Fibroblast of lung (primary cell): ENCODE results near the gene EPHA8. TPM values are rescaled to one million over a fixed set of nuclear protein-coding genes. Genes with fewer than 3 reads are reported as not detected.

Experiments
- DNase-seq, 2 donors: peaks; one replicate each; pipeline versions ENCODE4 v3.0.0 to v3.0.0-alpha.2; 2010; ENCODE audit warnings: low read depth in 2 of 2
- H2AFZ ChIP-seq: 2 replicates; pipeline ENCODE4 v1.5.1; 2012; ENCODE audit warnings: low read length, control low read depth, inconsistent platforms
- H3K27ac ChIP-seq: 2 replicates; pipeline ENCODE4 v1.5.1; 2011; ENCODE audit warnings: low read length, control low read depth; ENCODE audit not compliant: insufficient read depth
- H3K27me3 ChIP-seq: 2 replicates; pipeline ENCODE4 v1.5.1; 2011; ENCODE audit warnings: mild to moderate bottlenecking, low read length; ENCODE audit not compliant: control insufficient read depth, insufficient read depth
- H3K36me3 ChIP-seq: 2 replicates; pipeline ENCODE4 v1.5.1; 2011; ENCODE audit warnings: low read length; ENCODE audit not compliant: control insufficient read depth, insufficient read depth
- H3K4me1 ChIP-seq: 2 replicates; pipeline ENCODE4 v1.5.1; 2011; ENCODE audit warnings: low read length; ENCODE audit not compliant: control insufficient read depth, insufficient read depth; ENCODE audit errors: extremely low read depth
- H3K4me2 ChIP-seq: 2 replicates; pipeline ENCODE4 v1.5.1; 2011; ENCODE audit warnings: low read length, control low read depth; ENCODE audit not compliant: insufficient read depth; ENCODE audit errors: extremely low read depth
- H3K4me3 ChIP-seq, 4 experiments: fragments of 200-600 bp in 1 of 4; sonication (generic) in 1 of 4; replicated peaks in 1 of 4; 2 replicates each; pipeline ENCODE4 v1.5.1; 2011 to 2016; ENCODE audit warnings: low read length in 4 of 4, low read depth in 3 of 4, mild to moderate bottlenecking in 3 of 4, control low read depth in 2 of 4, inconsistent platforms in 1 of 4, mixed read lengths in 1 of 4; ENCODE audit not compliant: insufficient read depth in 1 of 4; ENCODE audit errors: control extremely low read depth in 1 of 4
- H3K79me2 ChIP-seq: 2 replicates; pipeline ENCODE4 v1.5.1; 2012; ENCODE audit warnings: mild to moderate bottlenecking, low read length, inconsistent platforms; ENCODE audit not compliant: control insufficient read depth, insufficient read depth
- H3K9ac ChIP-seq: 2 replicates; pipeline ENCODE4 v1.5.1; 2011; ENCODE audit warnings: mild to moderate bottlenecking, low read length, control low read depth; ENCODE audit not compliant: insufficient read depth
- H3K9me3 ChIP-seq: 2 replicates; pipeline ENCODE4 v1.5.1; 2012; ENCODE audit warnings: low read depth, low read length; ENCODE audit not compliant: control insufficient read depth, insufficient read depth
- H4K20me1 ChIP-seq: 2 replicates; pipeline ENCODE4 v1.5.1; 2011; ENCODE audit warnings: low read length; ENCODE audit not compliant: control insufficient read depth, insufficient read depth; ENCODE audit errors: extremely low read depth
- EZH2 ChIP-seq: IDR thresholded peaks from 2 replicates; pipeline ENCODE4 v1.5.1; 2012; ENCODE audit warnings: low read length, control low read depth, mild to moderate bottlenecking; ENCODE audit errors: missing control alignments
- polyA plus RNA-seq, 2 donors: library from polyadenylated mRNA; depleted of rRNA in 1 of 2; stranded (reverse) in 1 of 2; unstranded in 1 of 2; fragments of >200 nt; gene quantifications; 2 replicates each; pipeline ENCODE4 v1.2.1, GENCODE V29; 2011 to 2012; ENCODE audit warnings: missing spikeins in 1 of 2
- total RNA-seq: library from RNA; depleted of rRNA; stranded (reverse); fragments of >200 nt; gene quantifications from 2 replicates; pipeline ENCODE4 v1.2.1, GENCODE V29; 2014
- TF ChIP-seq, protein P1 (sequence below), 2 donors: IDR thresholded peaks in 1 of 2; conservative IDR thresholded peaks in 1 of 2; 1 replicate in 1 of 2; 2 replicates in 1 of 2; pipeline ENCODE4 v1.5.1; 2011 to 2012; ENCODE audit warnings: low read length in 2 of 2, control low read depth in 1 of 2, inconsistent platforms in 1 of 2, low read depth in 1 of 2, mild to moderate bottlenecking in 1 of 2

Gene EPHA8
- total and polyA plus RNA-seq, 2 donors (not counting 1 experiment from before 2014, with no cell fraction given): not detected

DNA sequence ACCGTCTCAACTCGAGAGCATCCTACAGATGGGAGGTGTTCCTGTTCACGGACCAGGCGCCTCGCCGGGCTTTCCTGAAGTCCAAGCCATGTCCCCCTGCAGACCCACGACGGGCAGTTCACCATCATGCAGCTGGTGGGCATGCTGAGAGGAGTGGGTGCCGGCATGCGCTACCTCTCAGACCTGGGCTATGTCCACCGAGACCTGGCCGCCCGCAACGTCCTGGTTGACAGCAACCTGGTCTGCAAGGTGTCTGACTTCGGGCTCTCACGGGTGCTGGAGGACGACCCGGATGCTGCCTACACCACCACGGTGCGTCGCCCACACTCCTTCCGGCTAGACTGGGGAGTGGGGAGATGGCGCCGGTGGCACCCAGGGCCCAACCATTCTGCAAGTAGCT lies 35.4 kb downstream of the EPHA8 start:
- H3K79me2 ChIP-seq: no peaks in the 10 kb centered on the region
- no peaks in the 10 kb centered on the region for H3K4me1 ChIP-seq
- TF ChIP-seq EZH2: no peak
- TF ChIP-seq, protein P1, sequence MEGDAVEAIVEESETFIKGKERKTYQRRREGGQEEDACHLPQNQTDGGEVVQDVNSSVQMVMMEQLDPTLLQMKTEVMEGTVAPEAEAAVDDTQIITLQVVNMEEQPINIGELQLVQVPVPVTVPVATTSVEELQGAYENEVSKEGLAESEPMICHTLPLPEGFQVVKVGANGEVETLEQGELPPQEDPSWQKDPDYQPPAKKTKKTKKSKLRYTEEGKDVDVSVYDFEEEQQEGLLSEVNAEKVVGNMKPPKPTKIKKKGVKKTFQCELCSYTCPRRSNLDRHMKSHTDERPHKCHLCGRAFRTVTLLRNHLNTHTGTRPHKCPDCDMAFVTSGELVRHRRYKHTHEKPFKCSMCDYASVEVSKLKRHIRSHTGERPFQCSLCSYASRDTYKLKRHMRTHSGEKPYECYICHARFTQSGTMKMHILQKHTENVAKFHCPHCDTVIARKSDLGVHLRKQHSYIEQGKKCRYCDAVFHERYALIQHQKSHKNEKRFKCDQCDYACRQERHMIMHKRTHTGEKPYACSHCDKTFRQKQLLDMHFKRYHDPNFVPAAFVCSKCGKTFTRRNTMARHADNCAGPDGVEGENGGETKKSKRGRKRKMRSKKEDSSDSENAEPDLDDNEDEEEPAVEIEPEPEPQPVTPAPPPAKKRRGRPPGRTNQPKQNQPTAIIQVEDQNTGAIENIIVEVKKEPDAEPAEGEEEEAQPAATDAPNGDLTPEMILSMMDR (conservative IDR thresholded peaks at IDR 0.05 in 1 of 2, IDR thresholded peaks at IDR 0.05 in 1 of 2; ENCODE audit: low read depth in 1 of 2, low read length in 2 of 2): no peak
- H3K9me3 ChIP-seq: no peaks in the 10 kb centered on the region
- no peaks in the 10 kb centered on the region for H3K36me3 ChIP-seq
- no peak overlapping the region for H3K4me3 ChIP-seq
- no peak for DNase-seq
- H2AFZ ChIP-seq: no peak overlapping the region
- no peak overlapping the region for H3K9ac ChIP-seq
- no peaks in the 10 kb centered on the region for H4K20me1 ChIP-seq
- no peak overlapping the region for H3K27ac ChIP-seq
- H3K27me3 ChIP-seq: peaks cover 8% of the 10 kb centered on the region
- H3K4me2 ChIP-seq: no peak overlapping the region

DNA sequence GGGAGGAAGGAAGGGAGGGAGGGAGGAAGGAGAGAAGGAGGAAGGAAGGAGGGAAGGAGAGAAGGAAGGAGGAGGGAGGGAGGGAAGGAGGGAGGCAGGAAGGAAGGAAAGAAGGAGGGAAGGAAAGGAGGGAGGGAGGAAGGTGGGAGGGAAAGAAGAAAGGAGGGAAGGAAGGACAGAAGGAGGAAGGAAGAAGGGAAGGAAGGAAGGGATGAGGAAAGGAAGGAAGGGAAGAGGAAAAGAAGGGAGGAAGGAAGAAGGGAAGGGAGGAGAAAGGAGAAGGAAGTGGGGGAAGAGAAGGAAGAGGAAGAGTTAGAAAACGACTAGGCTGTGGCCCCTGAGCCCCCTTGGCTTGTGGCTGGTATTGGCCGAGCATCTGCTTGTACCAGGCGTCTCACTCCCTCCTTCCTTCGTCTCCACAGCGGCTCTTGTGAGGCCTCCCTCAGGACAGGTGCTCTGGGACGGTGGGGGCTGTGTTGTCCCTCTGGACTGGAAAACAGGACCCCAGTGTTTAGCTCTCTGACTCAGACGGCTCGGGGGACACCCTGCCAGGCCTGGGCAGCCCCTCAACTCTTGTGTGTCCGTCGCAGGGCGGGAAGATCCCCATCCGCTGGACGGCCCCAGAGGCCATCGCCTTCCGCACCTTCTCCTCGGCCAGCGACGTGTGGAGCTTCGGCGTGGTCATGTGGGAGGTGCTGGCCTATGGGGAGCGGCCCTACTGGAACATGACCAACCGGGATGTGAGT lies 37.0 kb downstream of the EPHA8 start:
- Histone ChIP-seq H3K9me3 (no peaks in the 10 kb centered on the region), H3K79me2 (no peaks in the 10 kb centered on the region), H2AFZ (no peak overlapping the region), H3K27me3 (peaks cover 11% of the 10 kb centered on the region), H3K9ac (no peak overlapping the region), H3K27ac (no peak overlapping the region), H3K4me2 (no peak overlapping the region), H3K4me3 (no peak overlapping the region), H4K20me1 (no peaks in the 10 kb centered on the region), H3K36me3 (no peaks in the 10 kb centered on the region), H3K4me1 (no peaks in the 10 kb centered on the region)
- TF ChIP-seq, protein P1 (conservative IDR thresholded peaks at IDR 0.05 in 1 of 2, IDR thresholded peaks at IDR 0.05 in 1 of 2; ENCODE audit: low read depth in 1 of 2, low read length in 2 of 2): no peak
- TF ChIP-seq EZH2: no peak
- DNase-seq: no peak

DNA sequence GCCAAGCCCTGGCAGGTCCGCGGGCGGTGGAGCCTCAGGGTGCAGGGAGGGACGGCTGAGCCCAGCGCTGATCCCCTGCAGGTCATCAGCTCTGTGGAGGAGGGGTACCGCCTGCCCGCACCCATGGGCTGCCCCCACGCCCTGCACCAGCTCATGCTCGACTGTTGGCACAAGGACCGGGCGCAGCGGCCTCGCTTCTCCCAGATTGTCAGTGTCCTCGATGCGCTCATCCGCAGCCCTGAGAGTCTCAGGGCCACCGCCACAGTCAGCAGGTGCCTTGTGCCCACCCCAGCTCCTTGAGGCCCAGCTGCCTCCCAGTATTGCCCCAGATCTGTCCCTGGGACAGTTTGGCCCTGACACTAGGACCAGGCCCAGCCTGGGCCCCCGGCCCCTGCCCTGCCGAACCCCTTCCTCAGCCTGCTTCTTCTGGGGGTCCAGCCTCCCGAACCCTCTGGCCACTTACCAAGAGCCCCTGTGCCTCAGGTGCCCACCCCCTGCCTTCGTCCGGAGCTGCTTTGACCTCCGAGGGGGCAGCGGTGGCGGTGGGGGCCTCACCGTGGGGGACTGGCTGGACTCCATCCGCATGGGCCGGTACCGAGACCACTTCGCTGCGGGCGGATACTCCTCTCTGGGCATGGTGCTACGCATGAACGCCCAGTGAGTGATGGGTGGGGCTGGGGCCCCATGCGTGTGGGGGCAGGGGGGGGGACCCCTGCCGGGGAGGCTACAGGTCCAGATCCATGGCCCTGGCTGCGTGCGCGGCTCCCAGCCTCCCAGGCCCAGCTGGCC lies 37.7 kb downstream of the EPHA8 start:
- Histone ChIP-seq H3K9ac (no peak overlapping the region), H3K9me3 (no peaks in the 10 kb centered on the region), H3K27me3 (peaks cover 13% of the 10 kb centered on the region), H3K79me2 (no peaks in the 10 kb centered on the region), H3K27ac (no peak overlapping the region), H4K20me1 (no peaks in the 10 kb centered on the region), H3K36me3 (no peaks in the 10 kb centered on the region), H2AFZ (no peak overlapping the region), H3K4me1 (no peaks in the 10 kb centered on the region), H3K4me3 (no peak overlapping the region), H3K4me2 (no peak overlapping the region)
- DNase-seq: no peak
- no peak for TF ChIP-seq EZH2
- TF ChIP-seq, protein P1 (conservative IDR thresholded peaks at IDR 0.05 in 1 of 2, IDR thresholded peaks at IDR 0.05 in 1 of 2; ENCODE audit: low read depth in 1 of 2, low read length in 2 of 2): no peak
